ENCODE data around the gene HOATZ.

Gene HOATZ

DNA sequence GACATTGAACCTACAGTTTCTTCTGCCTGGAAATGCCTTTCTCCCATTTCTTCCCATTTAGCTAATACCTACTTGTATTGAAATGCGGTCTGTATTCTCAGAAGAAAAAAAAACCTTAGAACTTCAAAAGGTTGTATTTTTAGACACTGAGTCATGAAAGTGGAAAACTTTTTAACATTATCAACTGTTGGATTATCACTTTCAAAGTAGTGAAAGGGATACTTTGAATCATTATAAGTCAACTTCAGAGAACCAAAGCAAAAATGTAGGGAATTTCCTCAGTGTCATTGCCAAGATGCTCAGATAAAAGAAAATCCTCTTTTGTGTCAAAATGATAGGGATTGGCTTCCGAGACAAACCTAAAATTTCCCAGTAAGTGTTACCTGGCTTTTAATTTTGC is 6.6 kb downstream of the HOATZ start:
- H3K9me3 ChIP-seq (ENCODE audit: severe bottlenecking), result no peaks in the 10 kb centered on the region
- DNase-seq, result no peak
- TF ChIP-seq, protein P1, sequence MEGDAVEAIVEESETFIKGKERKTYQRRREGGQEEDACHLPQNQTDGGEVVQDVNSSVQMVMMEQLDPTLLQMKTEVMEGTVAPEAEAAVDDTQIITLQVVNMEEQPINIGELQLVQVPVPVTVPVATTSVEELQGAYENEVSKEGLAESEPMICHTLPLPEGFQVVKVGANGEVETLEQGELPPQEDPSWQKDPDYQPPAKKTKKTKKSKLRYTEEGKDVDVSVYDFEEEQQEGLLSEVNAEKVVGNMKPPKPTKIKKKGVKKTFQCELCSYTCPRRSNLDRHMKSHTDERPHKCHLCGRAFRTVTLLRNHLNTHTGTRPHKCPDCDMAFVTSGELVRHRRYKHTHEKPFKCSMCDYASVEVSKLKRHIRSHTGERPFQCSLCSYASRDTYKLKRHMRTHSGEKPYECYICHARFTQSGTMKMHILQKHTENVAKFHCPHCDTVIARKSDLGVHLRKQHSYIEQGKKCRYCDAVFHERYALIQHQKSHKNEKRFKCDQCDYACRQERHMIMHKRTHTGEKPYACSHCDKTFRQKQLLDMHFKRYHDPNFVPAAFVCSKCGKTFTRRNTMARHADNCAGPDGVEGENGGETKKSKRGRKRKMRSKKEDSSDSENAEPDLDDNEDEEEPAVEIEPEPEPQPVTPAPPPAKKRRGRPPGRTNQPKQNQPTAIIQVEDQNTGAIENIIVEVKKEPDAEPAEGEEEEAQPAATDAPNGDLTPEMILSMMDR (IDR thresholded peaks at IDR 0.05; ENCODE audit: low read depth, low read length), result no peak
- H3K4me3 ChIP-seq (ENCODE audit: low read depth, low read length), result no peak overlapping the region
- no peak overlapping the region for H3K27ac ChIP-seq
- no peaks in the 10 kb centered on the region for H3K36me3 ChIP-seq
- no peaks in the 10 kb centered on the region for H3K27me3 ChIP-seq (ENCODE audit: insufficient read depth, low read depth, severe bottlenecking)

DNA sequence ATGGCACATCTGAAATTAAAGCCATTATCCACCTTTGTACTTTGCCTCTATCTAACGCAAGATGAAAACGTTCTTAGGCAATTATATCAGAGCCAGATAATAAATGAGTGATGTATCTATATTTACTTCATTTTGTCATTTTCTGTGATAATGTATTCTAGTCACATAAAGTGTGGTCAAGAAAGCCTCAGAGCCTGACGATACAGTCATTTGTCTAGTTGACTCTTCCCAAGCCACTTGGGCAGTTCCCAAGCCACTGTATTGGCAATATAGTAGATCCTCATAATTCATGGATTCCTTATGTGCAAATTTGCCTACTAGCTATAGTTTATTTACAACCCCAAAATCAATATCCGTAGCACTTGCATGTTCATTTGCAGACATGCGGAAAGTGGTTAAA is 7.8 kb downstream of the HOATZ start:
- H3K9me3 ChIP-seq (ENCODE audit: severe bottlenecking), result no peaks in the 10 kb centered on the region
- TF ChIP-seq, protein P1 (IDR thresholded peaks at IDR 0.05; ENCODE audit: low read depth, low read length), result no peak
- DNase-seq, result no peak
- no peak overlapping the region for H3K4me3 ChIP-seq (ENCODE audit: low read depth, low read length)
- no peaks in the 10 kb centered on the region for H3K36me3 ChIP-seq
- H3K27me3 ChIP-seq (ENCODE audit: insufficient read depth, low read depth, severe bottlenecking), result no peaks in the 10 kb centered on the region
- H3K27ac ChIP-seq, result no peak overlapping the region

DNA sequence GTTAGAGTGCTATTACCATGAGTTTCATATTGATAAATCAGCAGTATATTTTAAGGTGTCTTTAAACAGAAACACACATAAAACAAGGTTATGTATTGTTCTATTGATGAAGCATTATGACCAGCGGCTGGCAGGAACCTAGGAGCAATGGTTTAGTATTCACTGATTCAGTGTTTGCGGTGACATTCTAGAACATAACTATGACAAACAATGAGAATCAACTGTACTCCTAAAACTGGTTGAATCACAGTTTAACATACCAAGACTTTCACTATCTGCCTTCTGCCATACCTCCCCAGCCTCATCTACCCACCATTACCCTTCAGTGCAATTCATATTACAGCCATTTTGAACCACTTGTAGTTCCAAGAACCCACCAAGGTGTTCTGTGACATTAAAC is 8.8 kb downstream of the HOATZ start:
- TF ChIP-seq, protein P1 (IDR thresholded peaks at IDR 0.05; ENCODE audit: low read depth, low read length), result no peak
- Histone ChIP-seq H3K27ac (no peak overlapping the region), H3K36me3 (no peaks in the 10 kb centered on the region), H3K9me3 (ENCODE audit: severe bottlenecking) (no peaks in the 10 kb centered on the region), H3K27me3 (ENCODE audit: insufficient read depth, low read depth, severe bottlenecking) (no peaks in the 10 kb centered on the region), H3K4me3 (ENCODE audit: low read depth, low read length) (no peak overlapping the region)
- no peak for DNase-seq

DNA sequence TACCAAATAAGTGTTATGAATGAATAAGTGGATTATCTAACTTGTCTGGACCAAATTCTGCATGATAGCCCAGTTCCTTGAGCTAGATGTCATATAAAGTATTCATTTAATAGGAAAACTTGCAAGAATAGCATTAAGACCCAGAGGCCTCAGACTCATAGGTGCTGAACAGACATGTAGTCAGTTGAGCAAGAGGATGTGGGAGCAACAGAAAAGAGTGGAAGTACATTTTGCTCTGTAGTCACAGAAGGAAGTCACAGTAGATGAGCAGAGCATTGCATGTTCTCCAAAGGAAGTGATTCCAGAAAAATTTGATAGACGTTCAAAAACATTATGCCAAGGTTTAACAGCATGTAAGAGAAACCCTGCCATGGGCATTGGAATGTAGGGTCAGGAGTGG is 9.5 kb downstream of the HOATZ start:
- Histone ChIP-seq H3K9me3 (ENCODE audit: severe bottlenecking) (no peaks in the 10 kb centered on the region), H3K36me3 (no peaks in the 10 kb centered on the region), H3K27me3 (ENCODE audit: insufficient read depth, low read depth, severe bottlenecking) (no peaks in the 10 kb centered on the region), H3K27ac (no peak overlapping the region), H3K4me3 (ENCODE audit: low read depth, low read length) (no peak overlapping the region)
- no peak for DNase-seq
- TF ChIP-seq, protein P1 (IDR thresholded peaks at IDR 0.05; ENCODE audit: low read depth, low read length), result no peak

DNA sequence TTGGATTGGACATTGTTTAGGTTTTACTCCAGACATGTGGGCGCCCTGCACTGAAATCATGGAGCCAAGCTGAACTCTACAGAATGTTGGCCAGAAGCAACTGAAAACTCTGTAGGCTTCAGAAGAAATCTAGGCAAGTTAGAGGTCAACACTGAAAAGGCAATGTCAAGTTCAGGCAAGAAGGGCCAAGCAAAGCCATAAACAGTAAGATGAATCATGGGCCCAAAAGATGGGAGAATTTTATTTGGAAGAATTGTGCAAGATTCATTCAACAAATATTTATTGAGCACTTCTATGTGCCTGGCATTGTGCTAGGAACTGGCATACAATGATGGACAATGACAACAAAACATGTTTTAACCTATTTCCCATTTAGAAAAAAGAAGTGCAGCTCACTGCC is 10.9 kb downstream of the HOATZ start:
- no peak overlapping the region for H3K27ac ChIP-seq
- H3K9me3 ChIP-seq (ENCODE audit: severe bottlenecking), result no peaks in the 10 kb centered on the region
- no peaks in the 10 kb centered on the region for H3K36me3 ChIP-seq
- H3K4me3 ChIP-seq (ENCODE audit: low read depth, low read length), result no peak overlapping the region
- TF ChIP-seq, protein P1 (IDR thresholded peaks at IDR 0.05; ENCODE audit: low read depth, low read length), result no peak
- no peaks in the 10 kb centered on the region for H3K27me3 ChIP-seq (ENCODE audit: insufficient read depth, low read depth, severe bottlenecking)
- no peak for DNase-seq

DNA sequence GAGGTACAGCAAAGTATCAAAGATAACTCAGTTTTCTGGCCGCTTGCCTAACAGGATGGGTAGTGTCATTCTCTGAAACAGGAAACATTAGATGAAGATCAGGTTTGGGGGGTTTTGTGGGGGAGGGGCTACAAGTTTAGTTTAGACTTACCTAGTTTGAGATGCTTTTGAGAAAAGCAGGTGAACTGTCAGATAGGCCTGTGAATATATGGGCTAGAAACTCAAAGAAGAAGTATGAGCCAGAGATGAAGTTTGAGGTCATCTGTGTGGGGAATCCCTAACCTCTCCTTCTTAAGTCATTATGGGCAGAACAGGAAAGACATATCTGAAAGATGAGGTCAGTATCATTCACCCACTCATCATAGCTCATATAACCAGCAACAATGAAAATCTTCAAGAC is 11.9 kb downstream of the HOATZ start:
- H3K27me3 ChIP-seq (ENCODE audit: insufficient read depth, low read depth, severe bottlenecking), result no peaks in the 10 kb centered on the region
- DNase-seq, result no peak
- no peak overlapping the region for H3K27ac ChIP-seq
- H3K9me3 ChIP-seq (ENCODE audit: severe bottlenecking), result no peaks in the 10 kb centered on the region
- no peak overlapping the region for H3K4me3 ChIP-seq (ENCODE audit: low read depth, low read length)
- no peaks in the 10 kb centered on the region for H3K36me3 ChIP-seq
- TF ChIP-seq, protein P1 (IDR thresholded peaks at IDR 0.05; ENCODE audit: low read depth, low read length), result no peak
